H1 (cell line): ENCODE data around the gene FAM241A. TPM values are rescaled to one million over a fixed set of nuclear protein-coding genes. Genes with fewer than 3 reads are reported as not detected.

ENCODE experiments used
- EZH2 ChIP-seq: fragments of 200-600 bp; sonication (generic); IDR thresholded peaks from 2 replicates; pipeline ENCODE4 v1.7.1; 2012; ENCODE audit warnings: low read depth, mild to moderate bottlenecking, moderate library complexity, low read length, inconsistent platforms; ENCODE audit not compliant: severe bottlenecking
- TAF1 ChIP-seq: IDR thresholded peaks from 2 replicates; pipeline ENCODE4 v1.6.1; 2011; ENCODE audit warnings: mild to moderate bottlenecking, low read depth, low read length
- polyA plus RNA-seq, 7 experiments: library from polyadenylated mRNA; depleted of rRNA in 3 of 7; stranded (reverse) in 5 of 7; unstranded in 2 of 7; fragments of >200 nt in 5 of 7; fragments of 200-250 nt in 2 of 7; gene quantifications; 1 replicate in 5 of 7; 2 replicates in 1 of 7; 4 replicates in 1 of 7; pipeline versions ENCODE4 v1.2.1 to v1.2.3, GENCODE V29; 2011 to 2013; ENCODE audit warnings: missing spikeins in 2 of 7, mixed read lengths in 2 of 7
- total RNA-seq: library from RNA; stranded (reverse); fragmentation: NEBNext Ultra II Directional; extraction: Animal tissue kit (Norgen Biotek cat#: 25700); gene quantifications from 2 replicates; pipeline ENCODE4 v1.2.1, GENCODE V29; 2021

FAM241A gene
- total and polyA plus RNA-seq, 2 of the 8 experiments (the other 6 are each of a cell fraction or from before 2014, with no cell fraction given): 0.20 to 0.73 TPM

GRCh38 chr4:112203593-112203992 lies 58.3 kb downstream of the FAM241A start (continued):
- no peak for TF ChIP-seq TAF1
- TF ChIP-seq EZH2: no peak
- TF ChIP-seq, all 59 proteins: peak for 0
